ENCODE results near the gene PCNX2.
"Not testable (repeated sequence)": the region's sequence is repeated elsewhere in the genome, so short reads cannot be mapped to it uniquely, and the experiment has no call there.

PCNX2 gene

GRCh38 chr1:233005156-233005555, 290.4 kb downstream of the PCNX2 start:
- no peak for DNase-seq

- DNase-seq, result no peak
These were observed 291.1 kb downstream of the PCNX2 start for GRCh38 chr1:233004451-233004850.

- DNase-seq, result not testable (repeated sequence)
These were observed 291.9 kb downstream of the PCNX2 start for GRCh38 chr1:233003638-233004037.

GRCh38 chr1:232999956-233000625, 295.4 kb downstream of the PCNX2 start:
- DNase-seq, result no peak

GRCh38 chr1:232998646-232999045, 296.9 kb downstream of the PCNX2 start:
- no peak for DNase-seq

- no peak for DNase-seq
These were observed 297.4 kb downstream of the PCNX2 start for GRCh38 chr1:232998138-232998537.

GRCh38 chr1:232996143-232996542, 299.4 kb downstream of the PCNX2 start:
- DNase-seq, result no peak

GRCh38 chr1:232995189-232995588, 300.3 kb downstream of the PCNX2 start:
- DNase-seq, result no peak

- no peak for DNase-seq
These were observed 302.0 kb downstream of the PCNX2 start for GRCh38 chr1:232993555-232993954.

GRCh38 chr1:232992227-232992626, 303.3 kb downstream of the PCNX2 start:
- no peak for DNase-seq

- DNase-seq, result no peak
These were observed 304.3 kb downstream of the PCNX2 start for GRCh38 chr1:232991238-232991637.

- DNase-seq, result no peak
These were observed 305.1 kb downstream of the PCNX2 start for GRCh38 chr1:232990176-232991128.

- no peak for DNase-seq
These were observed 306.9 kb downstream of the PCNX2 start for GRCh38 chr1:232988572-232989040.

- DNase-seq, result no peak
These were observed 307.8 kb downstream of the PCNX2 start for GRCh38 chr1:232987774-232988140.

GRCh38 chr1:232987046-232987773, 308.3 kb downstream of the PCNX2 start:
- no peak for DNase-seq

- DNase-seq, result no peak
These were observed 309.0 kb downstream of the PCNX2 start for GRCh38 chr1:232986527-232986922.

GRCh38 chr1:232985882-232986526, 309.5 kb downstream of the PCNX2 start:
- no peak for DNase-seq

- no peak for DNase-seq
These were observed 310.7 kb downstream of the PCNX2 start for GRCh38 chr1:232984577-232985425.

GRCh38 chr1:232983817-232984567, 311.5 kb downstream of the PCNX2 start:
- no peak for DNase-seq

- DNase-seq, result no peak
These were observed 312.1 kb downstream of the PCNX2 start for GRCh38 chr1:232983375-232983774.
